ENCODE results near the gene LARGE2.
A peak's percentile ranks its signal among the peaks of the same experiment; 100 is the strongest.

The LARGE2 gene

DNA sequence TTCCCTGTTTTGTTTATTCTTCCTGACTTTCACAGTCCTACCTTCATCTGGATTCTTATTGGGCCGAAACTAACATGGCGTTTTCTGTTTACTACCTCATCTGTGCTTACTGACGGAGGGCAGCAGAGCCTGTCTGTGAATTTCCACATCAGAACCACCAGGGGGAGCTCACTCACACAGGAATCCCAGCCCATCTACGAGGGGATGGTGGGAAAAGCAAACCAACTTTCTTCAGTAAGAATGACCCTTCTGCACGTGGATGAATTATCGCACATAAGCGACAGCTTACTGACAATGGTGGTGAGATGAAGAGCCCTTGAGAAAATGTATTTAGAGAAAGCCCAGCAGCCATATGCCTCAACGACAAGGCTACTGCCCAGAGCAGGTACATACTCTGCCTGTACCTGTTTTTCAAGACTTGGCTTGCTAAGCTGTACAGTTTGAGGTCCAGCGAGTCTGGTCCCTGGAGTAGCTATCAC lies 42.5 kb downstream of the LARGE2 start:
- peak; percentile 34 for DNase-seq (ENCODE audit: low read depth)

DNA sequence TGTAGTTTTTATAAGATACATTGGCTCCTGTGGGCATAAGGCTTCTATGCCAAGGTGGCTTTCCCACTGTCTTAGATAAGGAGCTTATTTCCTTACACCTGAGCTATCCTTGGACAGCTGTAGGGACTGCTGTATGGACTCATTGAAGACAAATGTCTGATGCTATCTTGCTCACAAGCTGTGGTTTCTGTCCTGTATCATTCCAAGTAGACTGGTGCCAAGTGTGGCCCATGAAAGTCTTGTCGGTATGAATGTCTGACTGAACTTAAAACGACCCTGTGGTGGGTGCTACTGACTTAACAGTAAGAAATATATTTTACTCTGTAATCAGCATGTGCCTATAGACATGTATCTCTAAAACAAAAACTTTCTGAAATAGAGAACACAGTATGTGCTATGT lies 45.0 kb downstream of the LARGE2 start:
- no peak for DNase-seq (ENCODE audit: low read depth)

DNA sequence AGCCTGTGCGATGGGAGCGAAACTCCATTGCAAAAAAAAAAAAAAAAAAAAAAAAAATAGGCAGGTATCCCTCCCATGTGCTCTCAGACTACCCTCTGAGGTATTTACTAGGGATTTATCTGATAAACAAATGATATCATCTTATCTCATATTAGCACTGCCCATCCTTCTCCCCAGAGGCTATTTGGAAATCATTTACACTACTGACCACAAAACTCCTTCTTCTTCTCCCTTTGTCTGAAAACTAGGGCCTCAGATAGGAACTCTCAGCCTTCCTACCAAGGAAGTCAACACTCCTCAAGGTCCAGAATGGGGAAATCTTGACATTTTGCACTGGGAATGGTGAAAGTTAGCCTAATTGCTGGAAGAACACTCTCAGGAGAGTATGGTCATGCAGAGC lies 46.4 kb downstream of the LARGE2 start:
- no peak for DNase-seq (ENCODE audit: low read depth)

DNA sequence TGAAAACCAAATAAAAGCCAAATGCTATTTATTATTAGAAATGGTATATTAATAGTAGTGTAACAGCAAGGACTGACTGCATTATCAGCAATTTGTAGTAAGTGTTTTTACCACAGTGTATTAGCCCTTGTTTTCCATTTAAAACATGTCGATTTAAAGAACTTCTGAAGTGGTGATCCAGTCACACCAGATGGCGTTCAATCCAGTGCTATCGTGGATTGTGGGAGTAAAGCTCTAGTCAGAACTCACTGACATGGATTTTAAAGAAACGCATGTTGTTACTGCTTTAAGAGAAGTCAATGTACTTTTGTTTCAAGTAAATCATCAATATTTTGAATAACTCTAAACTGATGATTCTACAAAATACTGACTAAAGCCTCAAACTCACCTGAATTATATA lies 51.1 kb downstream of the LARGE2 start:
- no peak for DNase-seq (ENCODE audit: low read depth)

DNA sequence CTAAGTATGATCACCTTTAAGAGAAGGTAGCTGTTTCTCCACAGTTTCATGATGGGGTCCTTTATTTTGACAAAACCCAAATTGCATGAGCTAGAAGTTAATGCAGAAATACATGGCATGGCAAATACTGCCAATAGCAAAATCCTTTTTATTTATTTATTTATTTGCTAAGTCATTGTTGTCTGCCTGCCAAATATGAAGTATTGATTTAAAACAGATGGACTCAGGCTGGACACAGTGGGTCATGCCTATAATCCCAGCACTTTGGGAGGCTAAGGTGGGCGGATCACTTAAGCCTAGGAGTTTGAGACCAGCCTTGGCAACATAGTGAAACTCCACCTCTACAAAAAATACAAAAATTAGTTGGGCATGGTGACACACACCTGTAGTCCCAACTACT lies 52.4 kb downstream of the LARGE2 start:
- DNase-seq (ENCODE audit: low read depth) = no peak

Data from activated T-cell treated with anti-CD3 and anti-CD28 coated beads for 24 hours (primary cell).